ENCODE results near the gene JAM3.

GRCh38 chr11:134170919-134171281, 102.0 kb downstream of the JAM3 start:
- TF ChIP-seq SUZ12 (IDR thresholded peaks at IDR 0.05; ENCODE audit: extremely low read depth, insufficient read depth, insufficient read length) (no peak), YY1 (IDR thresholded peaks at IDR 0.05; ENCODE audit: insufficient read depth, insufficient read length) (no peak)
